ENCODE data around the gene FOXD4L1.
"Not testable (repeated sequence)": the region's sequence is repeated elsewhere in the genome, so short reads cannot be mapped to it uniquely, and the experiment has no call there.

Gene FOXD4L1

GRCh38 chr2:113498365-113498764 lies at the start of gene FOXD4L1:
FOXD4L1 (plus strand) TSS chr2:113498665; CDS start chr2:113499257, 592 bp downstream.
- H3K9me3 ChIP-seq (ENCODE audit: control insufficient read depth, insufficient read depth, low read depth, low read length); H3K27ac ChIP-seq (ENCODE audit: extremely low read depth, low read depth, low read length); CTCF ChIA-PET; H3K4me3 ChIP-seq (ENCODE audit: low read depth, low read length); POLR2A ChIA-PET; H3K4me1 ChIP-seq (ENCODE audit: control insufficient read depth, insufficient read depth, low read length); H3K36me3 ChIP-seq (ENCODE audit: control insufficient read depth in 2 of 2, insufficient read depth in 1 of 2, low read length in 2 of 2): not testable (repeated sequence)

GRCh38 chr2:113465770-113466169 lies 32.7 kb upstream of the FOXD4L1 start:
- POLR2A ChIA-PET; H3K36me3 ChIP-seq (ENCODE audit: control insufficient read depth in 2 of 2, insufficient read depth in 1 of 2, low read length in 2 of 2); CTCF ChIA-PET; H3K27ac ChIP-seq (ENCODE audit: extremely low read depth, low read depth, low read length); H3K9me3 ChIP-seq (ENCODE audit: control insufficient read depth, insufficient read depth, low read depth, low read length); H3K4me3 ChIP-seq (ENCODE audit: low read depth, low read length); H3K4me1 ChIP-seq (ENCODE audit: control insufficient read depth, insufficient read depth, low read length): not testable (repeated sequence)

- H3K4me1 ChIP-seq (ENCODE audit: control insufficient read depth, insufficient read depth, low read length); H3K9me3 ChIP-seq (ENCODE audit: control insufficient read depth, insufficient read depth, low read depth, low read length); H3K4me3 ChIP-seq (ENCODE audit: low read depth, low read length); CTCF ChIA-PET; H3K36me3 ChIP-seq (ENCODE audit: control insufficient read depth in 2 of 2, insufficient read depth in 1 of 2, low read length in 2 of 2); POLR2A ChIA-PET; H3K27ac ChIP-seq (ENCODE audit: extremely low read depth, low read depth, low read length): not testable (repeated sequence)
Measured at GRCh38 chr2:113476688-113477368, 21.6 kb upstream of the FOXD4L1 start.

GRCh38 chr2:113496527-113496926 lies 1.9 kb upstream of the FOXD4L1 start:
- H3K36me3 ChIP-seq (ENCODE audit: control insufficient read depth in 2 of 2, insufficient read depth in 1 of 2, low read length in 2 of 2); H3K9me3 ChIP-seq (ENCODE audit: control insufficient read depth, insufficient read depth, low read depth, low read length); H3K4me1 ChIP-seq (ENCODE audit: control insufficient read depth, insufficient read depth, low read length); CTCF ChIA-PET; H3K27ac ChIP-seq (ENCODE audit: extremely low read depth, low read depth, low read length); POLR2A ChIA-PET; H3K4me3 ChIP-seq (ENCODE audit: low read depth, low read length): not testable (repeated sequence)
- TF ChIP-seq EGR2 (tag by site-specific recombination; IDR thresholded peaks at IDR 0.05; ENCODE audit: low read depth) = peak; percentile 30; the same call in 1 of the 2 replicates

GRCh38 chr2:113499019-113499885 lies 787 bp downstream of the FOXD4L1 start:
- H3K27ac ChIP-seq (ENCODE audit: extremely low read depth, low read depth, low read length); H3K4me3 ChIP-seq (ENCODE audit: low read depth, low read length); H3K36me3 ChIP-seq (ENCODE audit: control insufficient read depth in 2 of 2, insufficient read depth in 1 of 2, low read length in 2 of 2); H3K4me1 ChIP-seq (ENCODE audit: control insufficient read depth, insufficient read depth, low read length); CTCF ChIA-PET; H3K9me3 ChIP-seq (ENCODE audit: control insufficient read depth, insufficient read depth, low read depth, low read length); POLR2A ChIA-PET: not testable (repeated sequence)

- POLR2A ChIA-PET; H3K4me1 ChIP-seq (ENCODE audit: control insufficient read depth, insufficient read depth, low read length); CTCF ChIA-PET; H3K4me3 ChIP-seq (ENCODE audit: low read depth, low read length); H3K36me3 ChIP-seq (ENCODE audit: control insufficient read depth in 2 of 2, insufficient read depth in 1 of 2, low read length in 2 of 2); H3K27ac ChIP-seq (ENCODE audit: extremely low read depth, low read depth, low read length); H3K9me3 ChIP-seq (ENCODE audit: control insufficient read depth, insufficient read depth, low read depth, low read length): not testable (repeated sequence)
Measured at GRCh38 chr2:113499886-113500722, 1.6 kb downstream of the FOXD4L1 start.

- H3K9me3 ChIP-seq (ENCODE audit: control insufficient read depth, insufficient read depth, low read depth, low read length); H3K36me3 ChIP-seq (ENCODE audit: control insufficient read depth in 2 of 2, insufficient read depth in 1 of 2, low read length in 2 of 2); POLR2A ChIA-PET; H3K4me3 ChIP-seq (ENCODE audit: low read depth, low read length); H3K27ac ChIP-seq (ENCODE audit: extremely low read depth, low read depth, low read length); H3K4me1 ChIP-seq (ENCODE audit: control insufficient read depth, insufficient read depth, low read length): not testable (repeated sequence)
- CTCF ChIA-PET = interaction anchor here (0.7 kb wide), 1 partner anchor 244 kb away, joined by 6 read pairs; no protein-coding TSS in a partner anchor
Measured at GRCh38 chr2:113500723-113501038, 2.2 kb downstream of the FOXD4L1 start.
